GM21529 (cell line): ENCODE measurements around the gene CHRNE.
A peak's percentile ranks its signal among the peaks of the same experiment; 100 is the strongest.
"Not testable (repeated sequence)": the region's sequence is repeated elsewhere in the genome, so short reads cannot be mapped to it uniquely, and the experiment has no call there.

Experiments used
- ATAC-seq: cut with Tn5 transposase; IDR thresholded peaks from one replicate; pipeline ENCODE4 v1.9.1; 2021; ENCODE audit not compliant: unreplicated experiment

CHRNE gene

GRCh38 chr17:4939796-4940554 is 37.1 kb upstream of the CHRNE start, which contains the start of the genes RNF167 and SLC25A11:
Gene RNF167, plus strand, starts transcription at chr17:4940268. Its CDS starts 642 bp downstream, at chr17:4940910.
Gene SLC25A11, minus strand, starts transcription at chr17:4940046. Its CDS starts 136 bp downstream, at chr17:4939910.
- ATAC-seq = peak; percentile 69

DNA sequence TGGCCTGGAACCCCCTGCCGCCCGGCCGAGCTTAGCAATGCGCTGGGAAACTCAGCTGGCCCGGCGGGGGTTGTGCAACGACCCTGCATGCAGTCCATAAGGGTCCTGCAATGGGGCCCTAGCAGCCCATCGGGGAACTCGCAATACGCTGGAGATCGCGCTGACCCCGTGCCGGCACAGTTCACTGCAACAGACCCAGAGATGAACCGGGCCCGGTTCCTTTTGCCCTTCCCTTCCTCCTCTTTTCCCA is 36.6 kb upstream of the CHRNE start:
- no peak for ATAC-seq

DNA sequence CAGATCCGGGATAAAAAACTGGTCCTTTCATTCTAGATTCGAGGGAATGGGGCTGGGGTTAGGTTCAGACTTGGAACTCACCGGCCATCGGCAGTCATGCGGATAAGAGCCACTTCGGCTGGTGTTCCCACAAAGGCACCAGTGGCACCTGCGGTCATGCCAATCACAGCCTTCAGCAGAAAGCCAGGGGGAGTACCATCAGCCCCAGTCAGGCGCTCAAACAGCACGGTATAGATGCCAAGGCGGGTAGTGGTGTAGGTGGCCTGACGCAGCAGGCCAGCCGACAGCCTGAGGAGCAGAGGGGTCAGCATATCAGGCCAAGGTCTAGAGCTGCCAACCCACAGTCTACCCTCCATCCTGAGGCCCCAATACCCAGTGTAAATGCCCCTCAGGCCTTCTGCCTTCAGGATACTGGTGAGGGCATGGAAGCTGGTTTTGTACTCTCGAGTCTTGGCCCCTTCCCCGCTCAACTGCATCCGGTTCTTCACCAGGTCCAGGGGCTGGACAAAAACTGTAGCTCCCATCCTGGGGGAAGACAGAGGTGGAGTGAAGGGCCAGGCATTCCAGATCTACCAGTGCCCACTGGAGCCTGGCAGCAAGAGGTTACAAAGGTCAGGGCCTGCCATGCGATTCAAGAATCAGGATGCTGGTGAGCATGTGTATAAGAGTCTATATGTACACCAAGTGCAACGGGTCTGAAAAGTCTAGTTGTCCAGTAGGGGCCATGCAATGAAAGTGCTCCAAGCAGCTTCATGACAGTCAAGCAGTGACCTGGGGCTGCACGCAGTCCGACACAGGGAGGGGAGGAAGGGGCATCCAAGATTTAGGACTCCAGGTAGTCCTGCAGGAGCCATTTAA is 36.0 kb upstream of the CHRNE start:
- no peak for ATAC-seq

DNA sequence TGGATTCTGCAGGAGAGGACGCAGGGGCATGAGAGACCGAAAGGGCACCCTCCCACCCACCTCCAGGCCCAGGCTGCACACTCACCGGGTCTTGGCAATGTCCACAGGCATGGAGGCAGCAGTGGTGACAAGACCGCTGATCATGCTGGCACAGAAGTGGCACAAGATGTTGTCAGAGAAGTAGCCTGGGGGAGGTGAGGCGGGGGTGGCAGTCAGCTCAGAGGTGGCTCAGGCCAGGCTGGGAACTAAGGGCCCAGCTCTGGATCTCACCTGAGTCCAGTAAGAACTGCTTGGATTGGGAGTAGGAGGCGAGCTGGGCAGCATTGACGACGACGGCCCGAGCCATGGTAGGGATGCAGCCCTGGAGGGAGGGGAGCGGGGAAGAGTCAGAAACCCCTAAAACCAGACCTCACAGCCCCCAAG is 35.2 kb upstream of the CHRNE start:
- no peak for ATAC-seq

DNA sequence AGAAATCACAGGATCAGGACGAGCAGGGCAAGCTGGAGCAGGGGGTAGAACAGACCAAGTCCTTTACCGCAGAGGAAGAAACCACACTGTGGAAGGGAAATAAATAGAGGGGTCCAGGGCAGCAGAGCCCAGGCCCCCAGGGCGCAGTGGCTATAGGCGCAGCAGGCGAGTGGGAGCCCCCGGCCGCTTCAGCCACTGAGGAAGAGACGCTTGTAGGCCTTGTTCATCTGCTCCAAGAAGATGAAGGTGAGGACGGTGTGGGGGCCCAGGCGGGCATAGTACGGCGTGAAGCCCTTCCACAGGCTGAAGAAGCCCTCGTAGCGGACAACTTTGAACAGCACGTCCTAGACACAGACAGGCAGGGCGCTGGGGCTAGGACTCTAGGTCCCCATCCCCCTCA is 34.7 kb upstream of the CHRNE start:
- ATAC-seq = no peak

DNA sequence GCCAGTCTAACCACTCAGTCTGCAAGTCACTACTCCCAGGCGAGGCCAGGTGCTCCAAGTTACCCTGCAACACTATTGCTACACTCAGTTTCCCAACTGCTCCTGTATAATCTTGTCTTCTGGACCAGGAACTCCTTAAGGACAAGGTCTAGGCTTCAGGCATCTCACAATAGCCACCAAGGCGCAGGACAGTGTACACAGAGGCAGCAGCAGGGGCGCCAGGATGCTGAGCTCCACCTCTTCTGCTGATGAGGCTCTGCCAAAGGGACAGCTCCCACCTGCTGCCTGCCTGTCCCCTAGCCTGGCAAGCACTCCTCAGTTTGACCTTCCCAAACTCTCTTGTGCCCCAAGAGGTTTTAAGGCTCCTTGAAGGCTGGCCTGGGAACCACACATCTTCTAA is 33.5 kb upstream of the CHRNE start:
- no peak for ATAC-seq

GRCh38 chr17:4935650-4936049 is 32.8 kb upstream of the CHRNE start:
- ATAC-seq = no peak

DNA sequence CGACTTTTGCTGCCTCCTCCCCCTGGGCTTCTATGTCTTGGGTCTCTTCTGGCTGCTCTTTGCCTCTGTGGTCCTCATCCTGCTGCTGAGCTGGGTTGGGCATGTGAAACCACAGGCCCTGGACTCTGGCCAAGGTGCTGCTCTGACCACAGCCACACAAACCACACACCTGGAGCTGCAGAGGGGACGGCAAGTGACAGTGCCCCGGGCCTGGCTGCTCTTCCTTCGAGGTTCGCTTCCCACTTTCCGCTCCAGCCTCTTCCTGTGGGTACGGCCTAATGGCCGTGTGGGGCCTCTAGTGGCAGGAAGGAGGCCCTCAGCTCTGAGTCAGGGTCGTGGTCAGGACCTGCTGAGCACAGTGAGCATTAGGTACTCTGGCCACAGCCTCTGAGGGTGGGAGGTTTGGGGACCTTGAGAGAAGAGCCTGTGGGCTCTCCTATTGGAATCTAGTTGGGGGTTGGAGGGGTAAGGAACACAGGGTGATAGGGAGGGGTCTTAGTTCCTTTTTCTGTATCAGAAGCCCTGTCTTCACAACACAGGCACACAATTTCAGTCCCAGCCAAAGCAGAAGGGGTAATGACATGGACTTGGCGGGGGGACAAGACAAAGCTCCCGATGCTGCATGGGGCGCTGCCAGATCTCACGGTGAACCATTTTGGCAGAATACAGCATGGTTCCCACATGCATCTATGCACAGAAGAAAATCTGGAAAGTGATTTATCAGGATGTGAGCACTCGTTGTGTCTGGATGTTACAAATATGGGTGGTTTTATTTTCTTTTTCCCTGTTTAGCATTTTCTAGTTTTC is 31.5 kb upstream of the CHRNE start:
- ATAC-seq = no peak

- ATAC-seq = no peak
These were observed 30.7 kb upstream of the CHRNE start for GRCh38 chr17:4933646-4934045.

- no peak for ATAC-seq
These were observed 29.9 kb upstream of the CHRNE start for GRCh38 chr17:4932756-4933155.

- no peak for ATAC-seq
These were observed 29.1 kb upstream of the CHRNE start, which contains the start of gene GP1BA for GRCh38 chr17:4931963-4932362. Gene GP1BA, plus strand, starts transcription at chr17:4932277. Its CDS starts 328 bp downstream, at chr17:4932605.

- ATAC-seq = no peak
These were observed 26.0 kb upstream of the CHRNE start for GRCh38 chr17:4928881-4929280.

DNA sequence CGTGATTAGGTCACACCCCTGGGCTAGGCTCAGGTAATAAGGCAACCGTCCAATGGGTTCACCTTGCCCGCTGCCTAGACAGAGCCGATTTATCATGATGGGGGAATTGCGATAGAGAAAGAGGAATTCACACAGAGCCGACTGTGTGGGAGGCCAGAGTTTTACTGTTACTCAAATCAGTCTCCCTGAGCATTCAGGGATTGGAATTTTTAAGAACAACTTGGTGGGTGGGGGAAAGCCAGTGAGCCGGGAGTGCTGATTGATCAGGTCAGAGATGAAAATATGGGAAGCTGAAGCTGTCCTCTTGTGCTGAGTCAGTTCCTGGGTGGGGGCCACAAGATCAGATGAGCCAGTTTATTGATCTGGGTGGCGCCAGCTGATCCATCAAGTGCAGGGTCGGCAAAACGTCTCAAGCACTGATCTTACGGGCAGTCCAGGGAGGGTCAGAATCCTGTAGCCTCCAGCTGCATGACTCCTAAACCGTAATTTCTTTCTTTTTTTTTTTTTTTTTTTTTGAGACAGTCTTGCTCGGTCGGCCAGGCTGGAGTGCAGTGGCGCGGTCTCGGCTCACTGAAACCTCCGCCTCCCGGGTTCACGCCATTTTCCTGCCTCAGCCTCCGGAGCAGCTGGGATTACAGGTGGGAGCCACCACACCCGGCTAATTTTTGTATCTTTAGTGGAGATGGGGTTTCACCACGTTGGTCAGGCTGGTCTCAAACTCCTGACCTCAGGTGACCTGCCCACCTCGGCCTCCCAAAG is 23.9 kb upstream of the CHRNE start:
- ATAC-seq = not testable (repeated sequence)

GRCh38 chr17:4921320-4921719 is 18.4 kb upstream of the CHRNE start:
- ATAC-seq = no peak

GRCh38 chr17:4920351-4921048 is 17.6 kb upstream of the CHRNE start:
- ATAC-seq = no peak

GRCh38 chr17:4919511-4920047 is 16.7 kb upstream of the CHRNE start:
- ATAC-seq = no peak

- not testable (repeated sequence) for ATAC-seq
These were observed 11.7 kb upstream of the CHRNE start for GRCh38 chr17:4914551-4914950.

DNA sequence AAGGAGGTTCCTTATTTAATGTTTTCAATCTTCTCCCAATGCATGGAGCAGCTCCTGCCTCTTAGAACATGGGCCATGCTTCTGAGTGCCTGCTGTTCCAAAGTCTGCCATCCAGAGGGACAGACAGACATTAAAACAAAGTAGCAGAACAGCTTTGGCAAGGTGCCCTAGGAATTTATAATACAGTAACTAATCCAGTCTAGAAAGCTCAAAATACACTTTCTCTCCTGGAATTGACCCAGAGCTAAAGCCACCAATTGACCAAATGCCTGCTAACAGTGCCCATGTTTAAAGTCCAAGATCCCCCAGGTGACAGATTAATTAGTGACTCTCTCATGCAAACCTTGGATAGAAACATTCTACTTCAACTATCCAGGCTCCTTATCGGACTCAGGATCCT is 11.1 kb upstream of the CHRNE start:
- ATAC-seq = no peak

- peak; percentile 51 for ATAC-seq
These were observed 6.0 kb upstream of the CHRNE start for GRCh38 chr17:4908711-4909496.
